AG10803 (cell line): Measurements from ENCODE around the gene SERPINI1.

Experiments
- DNase-seq: peaks from one replicate; pipeline ENCODE4 v3.0.0; 2010; ENCODE audit warnings: low read depth
- H3K4me3 ChIP-seq: 2 replicates; pipeline ENCODE4 v1.5.1; 2011; ENCODE audit warnings: mild to moderate bottlenecking, low read length, control low read depth
- TF ChIP-seq, protein P1 (sequence below): conservative IDR thresholded peaks from 2 replicates; pipeline ENCODE4 v1.5.1; 2011; ENCODE audit warnings: mild to moderate bottlenecking, low read length, control low read depth, inconsistent platforms

Gene SERPINI1

DNA sequence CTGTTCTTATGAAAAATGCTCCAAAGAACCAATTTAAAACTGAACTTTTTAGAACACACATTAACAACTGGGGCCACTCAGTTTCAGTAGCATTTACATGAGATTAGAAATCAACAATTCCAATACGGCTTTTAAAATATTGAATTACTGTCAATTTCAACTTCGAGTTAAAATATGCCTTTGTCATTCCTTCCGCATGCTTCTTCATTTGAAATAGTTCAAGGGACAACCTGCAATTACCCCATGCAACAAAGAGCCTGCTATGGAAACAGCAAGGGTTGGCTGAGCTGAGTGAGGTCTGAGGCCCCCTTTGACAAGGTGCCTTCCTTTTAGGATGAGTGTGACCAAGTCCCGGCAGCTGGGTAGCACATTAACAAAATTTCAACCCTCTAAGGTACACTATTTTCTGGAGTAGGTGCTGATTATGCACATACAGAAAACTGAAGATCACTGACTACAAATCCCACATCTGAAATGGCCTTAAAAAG lies 12.5 kb upstream of the SERPINI1 start:
- no peak for DNase-seq
- TF ChIP-seq, protein P1, sequence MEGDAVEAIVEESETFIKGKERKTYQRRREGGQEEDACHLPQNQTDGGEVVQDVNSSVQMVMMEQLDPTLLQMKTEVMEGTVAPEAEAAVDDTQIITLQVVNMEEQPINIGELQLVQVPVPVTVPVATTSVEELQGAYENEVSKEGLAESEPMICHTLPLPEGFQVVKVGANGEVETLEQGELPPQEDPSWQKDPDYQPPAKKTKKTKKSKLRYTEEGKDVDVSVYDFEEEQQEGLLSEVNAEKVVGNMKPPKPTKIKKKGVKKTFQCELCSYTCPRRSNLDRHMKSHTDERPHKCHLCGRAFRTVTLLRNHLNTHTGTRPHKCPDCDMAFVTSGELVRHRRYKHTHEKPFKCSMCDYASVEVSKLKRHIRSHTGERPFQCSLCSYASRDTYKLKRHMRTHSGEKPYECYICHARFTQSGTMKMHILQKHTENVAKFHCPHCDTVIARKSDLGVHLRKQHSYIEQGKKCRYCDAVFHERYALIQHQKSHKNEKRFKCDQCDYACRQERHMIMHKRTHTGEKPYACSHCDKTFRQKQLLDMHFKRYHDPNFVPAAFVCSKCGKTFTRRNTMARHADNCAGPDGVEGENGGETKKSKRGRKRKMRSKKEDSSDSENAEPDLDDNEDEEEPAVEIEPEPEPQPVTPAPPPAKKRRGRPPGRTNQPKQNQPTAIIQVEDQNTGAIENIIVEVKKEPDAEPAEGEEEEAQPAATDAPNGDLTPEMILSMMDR: no peak

DNA sequence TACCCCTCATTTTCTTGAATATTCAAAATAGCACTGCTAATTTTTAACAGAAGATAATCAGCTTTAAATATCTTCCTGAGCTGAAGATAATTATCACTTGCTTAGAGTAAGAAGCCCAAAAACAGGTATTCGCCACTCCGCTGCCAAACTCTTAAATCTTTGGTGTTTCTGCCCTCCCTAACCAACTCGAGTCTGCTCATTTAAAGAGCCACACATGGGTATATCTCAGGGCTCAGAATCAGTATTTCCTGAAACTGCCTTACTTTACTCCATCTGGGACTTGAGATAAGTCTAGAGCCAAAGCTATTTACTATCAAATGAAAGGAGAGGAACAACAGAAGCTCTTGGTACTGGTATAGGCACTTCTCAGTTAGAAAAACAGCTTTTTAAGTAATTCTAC lies 11.6 kb upstream of the SERPINI1 start:
- TF ChIP-seq, protein P1: no peak
- no peak for DNase-seq
- no peak overlapping the region for H3K4me3 ChIP-seq

More for the DNA sequence above, 12.5 kb upstream of the SERPINI1 start:
- no peak overlapping the region for H3K4me3 ChIP-seq

DNA sequence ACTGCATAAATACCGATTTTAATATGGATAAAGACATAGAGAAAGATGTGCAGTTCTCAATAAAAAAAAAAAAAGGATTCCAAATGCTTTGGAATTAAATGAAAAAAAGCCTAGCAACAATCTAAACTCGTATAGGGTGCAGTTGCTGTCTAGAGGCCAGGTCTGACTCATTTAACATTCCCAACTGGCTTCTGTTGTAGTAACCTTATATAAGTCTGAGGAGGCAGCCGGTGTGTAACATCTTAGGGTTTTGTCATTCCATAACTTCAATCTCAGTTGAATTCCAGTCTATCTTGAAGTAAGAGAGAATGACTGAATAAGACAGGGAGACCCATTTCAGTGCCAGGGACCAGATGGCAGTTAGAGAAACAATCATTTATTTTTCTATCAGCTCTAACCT lies 7.3 kb upstream of the SERPINI1 start:
- TF ChIP-seq, protein P1: no peak
- no peak overlapping the region for H3K4me3 ChIP-seq
- peak; percentile 79 for DNase-seq

DNA sequence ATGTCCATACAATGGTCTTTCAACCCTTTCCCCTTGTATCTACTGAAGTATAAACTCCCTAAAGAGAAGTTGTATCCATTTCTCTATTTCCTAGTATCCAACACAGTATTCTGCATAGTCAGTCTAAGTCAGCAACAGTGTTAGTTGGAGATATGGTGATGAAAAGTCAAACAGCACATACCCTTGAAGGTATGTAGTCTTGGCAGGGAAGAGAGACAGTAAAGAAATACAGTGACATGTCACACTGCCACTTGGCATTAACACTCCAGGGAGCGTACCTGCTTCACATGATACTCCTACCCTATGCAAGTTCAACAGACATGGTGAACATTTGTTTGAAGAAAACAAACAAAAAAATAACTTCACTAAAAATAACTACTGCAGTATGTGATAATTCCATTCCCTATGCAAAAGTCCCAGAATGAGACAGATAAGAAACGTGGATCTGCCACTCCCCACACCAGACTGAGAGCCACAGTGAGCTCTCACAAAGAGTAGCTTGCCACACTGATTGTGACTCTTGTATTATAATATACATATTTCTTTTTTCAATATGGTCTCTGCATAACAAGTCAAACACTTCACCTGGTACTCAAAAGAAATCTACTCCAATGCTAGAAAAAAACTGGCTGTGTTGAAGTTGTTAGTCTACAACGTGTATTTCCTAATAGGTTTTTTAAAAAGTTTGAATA lies 6.7 kb upstream of the SERPINI1 start:
- TF ChIP-seq, protein P1: no peak
- H3K4me3 ChIP-seq: no peak overlapping the region
- DNase-seq: no peak

DNA sequence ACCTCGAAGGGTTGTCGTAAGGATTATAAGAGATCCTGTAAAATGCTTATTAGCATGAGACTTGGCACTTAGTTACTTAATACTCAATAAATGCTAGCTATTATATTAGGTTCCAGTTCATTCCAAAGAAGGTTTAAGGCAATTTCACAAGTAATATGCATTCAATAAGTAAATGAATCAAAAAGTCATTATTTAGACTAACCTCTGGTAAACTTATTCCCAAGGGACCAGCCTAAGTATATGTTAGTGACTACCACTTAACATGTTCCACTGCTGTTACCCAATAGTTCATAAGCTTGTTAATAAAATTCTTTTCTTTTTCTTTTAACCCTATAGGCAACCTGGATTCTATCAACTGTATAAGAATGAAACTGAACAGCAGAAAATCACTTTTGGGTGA lies 5.9 kb upstream of the SERPINI1 start:
- DNase-seq: no peak
- no peak overlapping the region for H3K4me3 ChIP-seq

DNA sequence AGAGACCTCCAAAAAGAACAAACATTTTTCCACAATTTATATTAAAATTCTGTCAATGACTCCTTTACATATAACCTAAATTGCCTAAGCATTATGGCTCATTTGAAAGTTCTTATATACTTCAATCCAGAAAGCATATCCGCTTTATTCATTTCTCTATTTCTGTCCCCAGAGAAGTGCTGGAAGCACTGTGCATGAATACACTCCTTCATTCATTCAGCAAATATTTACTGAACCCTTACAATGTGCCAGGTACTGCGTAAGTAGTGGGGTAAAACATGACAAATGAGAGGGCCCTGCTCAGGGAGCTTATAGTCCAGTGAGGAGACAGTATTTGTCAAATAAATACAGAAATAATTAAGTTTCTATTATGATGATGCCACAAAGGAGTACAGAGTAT lies 4.1 kb upstream of the SERPINI1 start:
- TF ChIP-seq, protein P1: no peak

More for the DNA sequence above, 5.9 kb upstream of the SERPINI1 start:
- TF ChIP-seq, protein P1: no peak

More for the DNA sequence above, 4.1 kb upstream of the SERPINI1 start:
- no peak for DNase-seq
- no peak overlapping the region for H3K4me3 ChIP-seq
